Ishikawa (cell line): Measurements from ENCODE around the gene MTUS2.

Experiments used
- CREB1 ChIP-seq: IDR thresholded peaks from 2 replicates; pipeline ENCODE4 v1.6.1; 2012; ENCODE audit warnings: low read depth
- EP300 ChIP-seq: IDR thresholded peaks from 2 replicates; pipeline ENCODE4 v1.6.1; 2012; ENCODE audit warnings: borderline replicate concordance

- TF ChIP-seq EP300 (no peak), CREB1 (no peak)
Measured at GRCh38 chr13:29454931-29455481, 634.9 kb downstream of the MTUS2 start.
